Measurements from ENCODE around the gene C3.
"Not testable (repeated sequence)": the region's sequence is repeated elsewhere in the genome, so short reads cannot be mapped to it uniquely, and the experiment has no call there.

The C3 gene

GRCh38 chr19:6720369-6721137 is at the start of gene C3:
C3 (minus strand) TSS chr19:6720650; CDS start chr19:6720589, 61 bp downstream.
- DNase-seq: no peak

GRCh38 chr19:6769006-6769619 is 48.7 kb upstream of the C3 start:
- no peak for DNase-seq

GRCh38 chr19:6768236-6768785 is 47.9 kb upstream of the C3 start:
- no peak for DNase-seq

- DNase-seq: no peak
Measured at GRCh38 chr19:6767357-6768235, 47.1 kb upstream of the C3 start, which contains the start of gene SH2D3A. SH2D3A (minus strand) TSS chr19:6767435; CDS start chr19:6763748, 3,687 bp downstream.

GRCh38 chr19:6767081-6767356 is 46.6 kb upstream of the C3 start:
- no peak for DNase-seq

- no peak for DNase-seq
Measured at GRCh38 chr19:6766357-6767080, 46.1 kb upstream of the C3 start.

- DNase-seq: no peak
Measured at GRCh38 chr19:6765738-6766356, 45.4 kb upstream of the C3 start.

GRCh38 chr19:6762253-6762797 is 41.9 kb upstream of the C3 start:
- not testable (repeated sequence) for DNase-seq

GRCh38 chr19:6761053-6761676 is 40.7 kb upstream of the C3 start:
- no peak for DNase-seq

GRCh38 chr19:6760606-6761005 is 40.2 kb upstream of the C3 start:
- no peak for DNase-seq

- DNase-seq: no peak
Measured at GRCh38 chr19:6754653-6755463, 34.4 kb upstream of the C3 start.

GRCh38 chr19:6754136-6754535 is 33.7 kb upstream of the C3 start:
- no peak for DNase-seq

GRCh38 chr19:6753178-6754031 is 33.0 kb upstream of the C3 start:
- no peak for DNase-seq

- no peak for DNase-seq
Measured at GRCh38 chr19:6752256-6753177, 32.1 kb upstream of the C3 start.

GRCh38 chr19:6751189-6751588 is 30.7 kb upstream of the C3 start:
- no peak for DNase-seq

GRCh38 chr19:6750062-6750461 is 29.6 kb upstream of the C3 start:
- no peak for DNase-seq

- not testable (repeated sequence) for DNase-seq
Measured at GRCh38 chr19:6748543-6748942, 28.1 kb upstream of the C3 start.

GRCh38 chr19:6745965-6746364 is 25.5 kb upstream of the C3 start:
- DNase-seq: no peak

Data from NCI-H1092 (cell line).